Measurements from ENCODE around the gene FBXO44. TPM values are rescaled to one million over a fixed set of nuclear protein-coding genes. Genes with fewer than 3 reads are reported as not detected.

The FBXO44 gene
- total RNA-seq, 3 donors from 2014 or later = 14.1 to 32.1 (median 31.3) TPM

- H3K36me3 ChIP-seq = no peaks in the 10 kb centered on the region
- intact Hi-C loops (cut with DNase I; ENCODE audit: low total_unique reads) = loop anchor here (5.0 kb wide), 1 partner anchor 754 kb away; no protein-coding TSS in a partner anchor
- H3K9me3 ChIP-seq = no peaks in the 10 kb centered on the region
- H3K4me1 ChIP-seq = no peaks in the 10 kb centered on the region
- H3K27ac ChIP-seq = no peak overlapping the region
- no peak for DNase-seq (ENCODE audit: low spot score in 2 of 2)
- H3K4me3 ChIP-seq = no peak overlapping the region
- TF ChIP-seq POLR2A (IDR thresholded peaks at IDR 0.05) = no peak
- TF ChIP-seq POLR2AphosphoS5 (IDR thresholded peaks at IDR 0.05) = no peak
- TF ChIP-seq, protein P1, sequence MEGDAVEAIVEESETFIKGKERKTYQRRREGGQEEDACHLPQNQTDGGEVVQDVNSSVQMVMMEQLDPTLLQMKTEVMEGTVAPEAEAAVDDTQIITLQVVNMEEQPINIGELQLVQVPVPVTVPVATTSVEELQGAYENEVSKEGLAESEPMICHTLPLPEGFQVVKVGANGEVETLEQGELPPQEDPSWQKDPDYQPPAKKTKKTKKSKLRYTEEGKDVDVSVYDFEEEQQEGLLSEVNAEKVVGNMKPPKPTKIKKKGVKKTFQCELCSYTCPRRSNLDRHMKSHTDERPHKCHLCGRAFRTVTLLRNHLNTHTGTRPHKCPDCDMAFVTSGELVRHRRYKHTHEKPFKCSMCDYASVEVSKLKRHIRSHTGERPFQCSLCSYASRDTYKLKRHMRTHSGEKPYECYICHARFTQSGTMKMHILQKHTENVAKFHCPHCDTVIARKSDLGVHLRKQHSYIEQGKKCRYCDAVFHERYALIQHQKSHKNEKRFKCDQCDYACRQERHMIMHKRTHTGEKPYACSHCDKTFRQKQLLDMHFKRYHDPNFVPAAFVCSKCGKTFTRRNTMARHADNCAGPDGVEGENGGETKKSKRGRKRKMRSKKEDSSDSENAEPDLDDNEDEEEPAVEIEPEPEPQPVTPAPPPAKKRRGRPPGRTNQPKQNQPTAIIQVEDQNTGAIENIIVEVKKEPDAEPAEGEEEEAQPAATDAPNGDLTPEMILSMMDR (IDR thresholded peaks at IDR 0.05) = no peak
- no peaks in the 10 kb centered on the region for H3K27me3 ChIP-seq
Measured at GRCh38 chr1:11611638-11612327, 42.9 kb upstream of the FBXO44 start.

DNA sequence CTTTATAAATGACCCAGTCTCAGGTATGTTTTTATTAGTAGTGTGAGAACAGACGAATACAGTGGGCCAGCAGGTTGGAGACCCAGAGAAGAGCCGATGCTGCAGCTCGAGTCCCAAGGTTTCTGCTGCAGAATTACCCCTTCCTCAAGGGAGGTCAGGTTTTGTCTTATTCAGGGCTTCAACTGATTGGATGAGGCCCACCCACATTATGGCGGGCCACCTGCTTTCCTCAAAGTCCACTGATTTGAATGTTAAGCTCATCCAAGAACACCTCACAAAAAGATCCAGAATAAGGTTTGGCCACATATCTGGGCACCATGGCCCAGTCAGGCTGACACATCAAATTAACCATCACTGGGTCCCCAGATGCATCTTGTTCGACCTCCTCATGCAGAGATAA, 41.3 kb upstream of the FBXO44 start:
- TF ChIP-seq POLR2AphosphoS5 (IDR thresholded peaks at IDR 0.05) (no peak), POLR2A (IDR thresholded peaks at IDR 0.05) (no peak)
- TF ChIP-seq, protein P1 (IDR thresholded peaks at IDR 0.05) = no peak
- Histone ChIP-seq H3K27me3 (peaks cover 0 to 5% of the 10 kb centered on the region in 2 donors), H3K27ac (no peak overlapping the region), H3K4me3 (no peak overlapping the region), H3K36me3 (no peaks in the 10 kb centered on the region), H3K9me3 (no peaks in the 10 kb centered on the region), H3K4me1 (no peaks in the 10 kb centered on the region)
- no peak for DNase-seq (ENCODE audit: low spot score in 2 of 2)
- intact Hi-C loops (cut with DNase I; ENCODE audit: low total_unique reads) = loop anchor here (5.0 kb wide), 1 partner anchor 756 kb away; no protein-coding TSS in a partner anchor

DNA sequence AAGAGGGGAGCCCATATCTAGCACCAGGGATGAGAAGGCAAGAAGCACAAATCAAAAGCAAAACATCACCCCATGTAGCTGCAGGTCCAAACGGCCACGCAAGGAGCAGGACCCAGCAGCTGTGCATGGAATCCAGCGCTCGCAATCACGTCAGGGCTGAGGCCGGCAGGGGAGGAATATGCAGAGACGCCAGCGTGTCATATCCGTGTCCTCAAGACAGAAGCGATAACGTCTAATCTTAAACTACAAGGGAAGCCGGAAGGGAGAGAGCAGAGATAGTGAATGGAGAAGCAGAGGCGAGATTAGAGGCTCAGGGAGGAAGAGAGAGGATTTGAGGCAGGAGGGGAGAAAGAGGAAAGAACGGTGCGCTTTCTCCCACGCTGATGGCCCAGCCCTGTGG, 39.6 kb upstream of the FBXO44 start:
- Histone ChIP-seq H3K27me3 (peaks cover 0 to 5% of the 10 kb centered on the region in 2 donors), H3K4me3 (no peak overlapping the region), H3K9me3 (no peaks in the 10 kb centered on the region), H3K27ac (no peak overlapping the region), H3K36me3 (no peaks in the 10 kb centered on the region), H3K4me1 (no peaks in the 10 kb centered on the region)
- intact Hi-C loops (cut with DNase I; ENCODE audit: low total_unique reads) = no loop called here
- no peak for DNase-seq (ENCODE audit: low spot score in 2 of 2)
- TF ChIP-seq POLR2A (IDR thresholded peaks at IDR 0.05) (no peak), POLR2AphosphoS5 (IDR thresholded peaks at IDR 0.05) (no peak)
- TF ChIP-seq, protein P1 (IDR thresholded peaks at IDR 0.05) = no peak

GRCh38 chr1:11616766-11617165, 37.9 kb upstream of the FBXO44 start:
- H3K9me3 ChIP-seq = no peaks in the 10 kb centered on the region
- intact Hi-C loops (cut with DNase I; ENCODE audit: low total_unique reads) = no loop called here
- no peaks in the 10 kb centered on the region for H3K4me1 ChIP-seq
- H3K27me3 ChIP-seq = peaks cover 0 to 5% of the 10 kb centered on the region in 2 donors
- TF ChIP-seq POLR2AphosphoS5 (IDR thresholded peaks at IDR 0.05) (no peak), POLR2A (IDR thresholded peaks at IDR 0.05) (no peak)
- TF ChIP-seq, protein P1 (IDR thresholded peaks at IDR 0.05) = no peak
- H3K4me3 ChIP-seq = no peak overlapping the region
- H3K36me3 ChIP-seq = no peaks in the 10 kb centered on the region
- no peak overlapping the region for H3K27ac ChIP-seq
- DNase-seq (ENCODE audit: low spot score in 2 of 2) = no peak

DNA sequence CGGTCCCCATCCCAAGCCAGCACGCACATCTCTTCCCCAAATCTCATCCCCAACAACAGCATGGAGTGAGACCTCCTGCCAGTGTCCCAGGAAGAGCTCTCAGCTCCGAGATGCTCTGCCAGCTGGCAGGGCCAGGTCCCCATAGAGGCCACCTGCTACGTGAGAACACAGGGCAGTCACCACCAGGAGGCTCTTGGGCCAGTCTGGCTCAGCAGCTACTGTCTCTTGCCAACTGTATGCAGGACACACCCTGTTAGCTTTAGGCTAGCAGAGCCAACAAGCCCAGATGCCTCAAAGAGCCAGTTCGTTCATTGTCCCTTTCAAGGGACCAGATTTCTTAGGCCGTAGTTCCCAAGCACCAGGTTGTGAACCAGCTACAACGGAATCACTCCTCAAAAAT, 37.4 kb upstream of the FBXO44 start:
- peaks cover 0 to 5% of the 10 kb centered on the region in 2 donors for H3K27me3 ChIP-seq
- no peak for DNase-seq (ENCODE audit: low spot score in 2 of 2)
- no peaks in the 10 kb centered on the region for H3K4me1 ChIP-seq
- no peak overlapping the region for H3K4me3 ChIP-seq
- TF ChIP-seq POLR2AphosphoS5 (IDR thresholded peaks at IDR 0.05) (no peak), POLR2A (IDR thresholded peaks at IDR 0.05) (no peak)
- TF ChIP-seq, protein P1 (IDR thresholded peaks at IDR 0.05) = no peak
- H3K27ac ChIP-seq = no peak overlapping the region
- intact Hi-C loops (cut with DNase I; ENCODE audit: low total_unique reads) = no loop called here
- no peaks in the 10 kb centered on the region for H3K9me3 ChIP-seq
- H3K36me3 ChIP-seq = no peaks in the 10 kb centered on the region

All from breast epithelium (tissue), 4 donors.